AG04449 (cell line): ENCODE data around the gene EPHX1.

Experiments
- CTCF ChIA-PET: fragments of 350-600 bp; formaldehyde crosslinking; extraction: SDS; loops from one replicate; lab custom pipeline; 2021; ENCODE audit warnings: antibody characterized with exemption; lab: Yijun Ruan, JAX
- POLR2A ChIA-PET: fragments of 400-600, 350-600 bp; formaldehyde crosslinking; extraction: SDS; loops from one replicate; lab custom pipeline; 2020; ENCODE audit warnings: antibody characterized with exemption, inconsistent platforms; lab: Yijun Ruan, JAX
- DNase-seq: peaks from one replicate; pipeline ENCODE4 v3.0.0-alpha.2; 2010; ENCODE audit warnings: low read depth, low spot score
- H3K4me3 ChIP-seq: 2 replicates; pipeline ENCODE4 v1.5.1; 2011; ENCODE audit warnings: low read depth, mild to moderate bottlenecking, control low read depth, low read length
- TF ChIP-seq, protein P1 (sequence below): IDR thresholded peaks from one replicate; pipeline ENCODE4 v1.5.1; 2011; ENCODE audit warnings: mild to moderate bottlenecking, moderate library complexity, low read length, control low read depth, inconsistent platforms; ENCODE audit not compliant: insufficient read depth; ENCODE audit errors: missing control alignments

The EPHX1 gene

GRCh38 chr1:225860876-225861441 lies 51.0 kb downstream of the EPHX1 start:
- H3K4me3 ChIP-seq = no peak overlapping the region
- ChIA-PET POLR2A (no interaction called here), CTCF (interaction anchor here (1.4 kb wide), 1 partner anchor 22 kb away, joined by 4 read pairs; the partner anchor contains the start of gene TMEM63A)
- no peak for DNase-seq
- TF ChIP-seq, protein P1, sequence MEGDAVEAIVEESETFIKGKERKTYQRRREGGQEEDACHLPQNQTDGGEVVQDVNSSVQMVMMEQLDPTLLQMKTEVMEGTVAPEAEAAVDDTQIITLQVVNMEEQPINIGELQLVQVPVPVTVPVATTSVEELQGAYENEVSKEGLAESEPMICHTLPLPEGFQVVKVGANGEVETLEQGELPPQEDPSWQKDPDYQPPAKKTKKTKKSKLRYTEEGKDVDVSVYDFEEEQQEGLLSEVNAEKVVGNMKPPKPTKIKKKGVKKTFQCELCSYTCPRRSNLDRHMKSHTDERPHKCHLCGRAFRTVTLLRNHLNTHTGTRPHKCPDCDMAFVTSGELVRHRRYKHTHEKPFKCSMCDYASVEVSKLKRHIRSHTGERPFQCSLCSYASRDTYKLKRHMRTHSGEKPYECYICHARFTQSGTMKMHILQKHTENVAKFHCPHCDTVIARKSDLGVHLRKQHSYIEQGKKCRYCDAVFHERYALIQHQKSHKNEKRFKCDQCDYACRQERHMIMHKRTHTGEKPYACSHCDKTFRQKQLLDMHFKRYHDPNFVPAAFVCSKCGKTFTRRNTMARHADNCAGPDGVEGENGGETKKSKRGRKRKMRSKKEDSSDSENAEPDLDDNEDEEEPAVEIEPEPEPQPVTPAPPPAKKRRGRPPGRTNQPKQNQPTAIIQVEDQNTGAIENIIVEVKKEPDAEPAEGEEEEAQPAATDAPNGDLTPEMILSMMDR = no peak

GRCh38 chr1:225861834-225862580 lies 52.1 kb downstream of the EPHX1 start:
- ChIA-PET CTCF (interaction anchor here (1.3 kb wide), 1 partner anchor 8 kb away, joined by 4 read pairs; no protein-coding TSS in a partner anchor), POLR2A (no interaction called here)
- TF ChIP-seq, protein P1 = no peak
- no peak overlapping the region for H3K4me3 ChIP-seq
- no peak for DNase-seq

GRCh38 chr1:225862581-225862950 lies 52.6 kb downstream of the EPHX1 start:
- TF ChIP-seq, protein P1 = no peak
- no peak for DNase-seq
- POLR2A ChIA-PET = no interaction called here
- no peak overlapping the region for H3K4me3 ChIP-seq
- CTCF ChIA-PET = interaction anchor here (1.3 to 4.3 kb wide), 2 partner anchors 9 to 388 kb away, joined by 4 to 13 read pairs; no protein-coding TSS in a partner anchor

DNA sequence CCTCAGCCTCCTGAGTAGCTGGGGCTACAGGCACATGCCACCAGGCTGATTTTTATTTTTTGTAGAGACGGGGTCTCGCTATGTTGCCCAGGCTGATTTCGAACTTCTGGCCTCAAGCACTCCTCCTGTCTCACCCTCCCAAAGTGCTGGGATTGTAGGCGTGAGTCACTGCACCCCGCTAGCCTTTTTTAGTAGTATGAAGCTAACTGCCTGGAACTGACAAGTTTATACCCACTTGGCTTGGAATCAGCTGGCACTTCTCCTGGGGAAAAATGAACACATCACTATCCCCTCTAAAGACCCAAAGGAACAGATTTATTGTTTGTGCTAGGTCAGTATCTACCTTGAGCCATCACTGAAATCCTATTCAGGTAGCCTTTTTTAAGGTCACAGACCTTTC lies 53.2 kb downstream of the EPHX1 start:
- DNase-seq = no peak
- CTCF ChIA-PET = interaction anchor here (1.3 to 4.3 kb wide), 2 partner anchors 9 to 388 kb away, joined by 4 to 13 read pairs; no protein-coding TSS in a partner anchor

DNA sequence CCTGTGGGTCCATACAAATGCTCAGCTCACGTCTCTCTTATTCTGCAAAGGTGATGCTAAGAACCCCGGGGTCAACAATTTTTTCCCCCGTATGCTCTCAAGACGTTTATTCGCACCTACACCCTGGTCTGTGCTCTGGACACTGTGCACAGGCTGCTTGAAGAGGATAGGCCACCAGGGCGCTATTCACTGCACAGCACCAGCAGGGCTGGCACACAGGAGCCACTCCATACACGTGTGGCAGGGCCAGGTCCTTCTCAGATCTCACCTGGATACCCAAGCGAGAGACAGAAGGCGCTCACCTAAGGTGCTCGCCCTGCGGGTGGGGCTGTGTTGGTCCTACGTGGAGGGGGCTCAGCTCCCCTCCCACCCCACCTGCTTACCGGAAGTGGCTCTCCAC lies 55.6 kb downstream of the EPHX1 start:
- TF ChIP-seq, protein P1 = no peak
- H3K4me3 ChIP-seq = no peak overlapping the region
- ChIA-PET POLR2A (no interaction called here), CTCF (interaction anchor here (1.0 to 4.3 kb wide), 3 partner anchors 12 to 391 kb away, joined by 3 to 13 read pairs (median 6); partner anchors contain the start of gene TMEM63A)
- no peak for DNase-seq

More for the DNA sequence above, 53.2 kb downstream of the EPHX1 start:
- no peak overlapping the region for H3K4me3 ChIP-seq
- TF ChIP-seq, protein P1 = no peak
- POLR2A ChIA-PET = no interaction called here
